H1 (cell line): Measurements from ENCODE around the gene SPC24. TPM values are rescaled to one million over a fixed set of nuclear protein-coding genes. Genes with fewer than 3 reads are reported as not detected.

Experiments used
- ASH2L ChIP-seq: fragments of 200-600, 300-600 bp; sonication (generic); IDR thresholded peaks from one replicate; pipeline ENCODE4 v1.7.1; 2017; ENCODE audit warnings: low read length
- CBX8 ChIP-seq: fragments of 300-800, 300-1000 bp; sonication (generic); IDR thresholded peaks from 2 replicates; pipeline ENCODE4 v1.7.1; 2016; ENCODE audit warnings: low read depth, low read length, borderline replicate concordance
- NANOG ChIP-seq: IDR thresholded peaks from 2 replicates; pipeline ENCODE4 v1.6.1; 2011; ENCODE audit warnings: low read length, low read depth, mild to moderate bottlenecking, inconsistent platforms; ENCODE audit not compliant: insufficient read depth, poor library complexity, severe bottlenecking
- SP1 ChIP-seq: IDR thresholded peaks from 2 replicates; pipeline ENCODE4 v1.6.1; 2011; ENCODE audit warnings: low read depth, low read length
- polyA plus RNA-seq, 7 experiments: library from polyadenylated mRNA; depleted of rRNA in 3 of 7; stranded (reverse) in 5 of 7; unstranded in 2 of 7; fragments of >200 nt in 5 of 7; fragments of 200-250 nt in 2 of 7; gene quantifications; 1 replicate in 5 of 7; 2 replicates in 1 of 7; 4 replicates in 1 of 7; pipeline versions ENCODE4 v1.2.1 to v1.2.3, GENCODE V29; 2011 to 2013; ENCODE audit warnings: missing spikeins in 2 of 7, mixed read lengths in 2 of 7
- total RNA-seq: library from RNA; stranded (reverse); fragmentation: NEBNext Ultra II Directional; extraction: Animal tissue kit (Norgen Biotek cat#: 25700); gene quantifications from 2 replicates; pipeline ENCODE4 v1.2.1, GENCODE V29; 2021

SPC24 gene
- total and polyA plus RNA-seq, 2 of the 8 experiments (the other 6 are each of a cell fraction or from before 2014, with no cell fraction given) = 17.7 to 42.4 TPM

DNA sequence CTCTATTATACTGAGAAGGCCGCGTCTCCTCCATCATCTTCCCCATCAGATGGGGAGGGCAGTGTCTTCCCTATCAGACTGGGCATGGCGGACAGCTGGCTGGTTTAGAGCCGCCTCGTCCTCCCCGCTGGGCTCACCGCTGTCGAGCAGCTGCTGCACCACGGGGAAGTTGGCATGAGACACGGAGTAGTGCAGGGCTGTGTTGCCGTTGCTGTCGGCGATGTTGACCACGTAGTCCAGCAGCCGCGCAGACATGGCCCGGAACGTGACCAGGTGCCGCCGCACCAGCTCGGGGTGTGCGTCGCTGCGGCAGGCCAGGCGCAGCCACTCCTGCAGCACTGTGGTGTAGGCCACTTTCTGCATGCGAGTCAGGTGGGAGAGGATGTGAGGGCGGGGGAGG is 18.8 kb upstream of the SPC24 start (continued):
- TF ChIP-seq ASH2L (no peak), SP1 (no peak), CBX8 (no peak), NANOG (no peak)
- TF ChIP-seq, all 59 proteins: peak for 0
